OCI-LY7 (cell line): ENCODE measurements around the gene NUP205.

Experiments used
- EZH2phosphoT487 ChIP-seq: fragments of 200-600 bp; sonication (generic); IDR thresholded peaks from 2 replicates; pipeline ENCODE4 v1.6.1; 2018; ENCODE audit warnings: low read depth, borderline replicate concordance, mild to moderate bottlenecking, mixed run types, antibody characterized with exemption, low read length, moderate library complexity, mixed read lengths
- TF ChIP-seq, protein P1 (sequence below): fragments of 200-600 bp; sonication (generic); conservative IDR thresholded peaks from 2 replicates; pipeline ENCODE4 v1.5.1; 2014; ENCODE audit warnings: mild to moderate bottlenecking, antibody characterized with exemption, low read length, moderate library complexity, mixed read lengths

GRCh38 chr7:135597181-135597925, 39.6 kb downstream of the NUP205 start:
- TF ChIP-seq, protein P1, sequence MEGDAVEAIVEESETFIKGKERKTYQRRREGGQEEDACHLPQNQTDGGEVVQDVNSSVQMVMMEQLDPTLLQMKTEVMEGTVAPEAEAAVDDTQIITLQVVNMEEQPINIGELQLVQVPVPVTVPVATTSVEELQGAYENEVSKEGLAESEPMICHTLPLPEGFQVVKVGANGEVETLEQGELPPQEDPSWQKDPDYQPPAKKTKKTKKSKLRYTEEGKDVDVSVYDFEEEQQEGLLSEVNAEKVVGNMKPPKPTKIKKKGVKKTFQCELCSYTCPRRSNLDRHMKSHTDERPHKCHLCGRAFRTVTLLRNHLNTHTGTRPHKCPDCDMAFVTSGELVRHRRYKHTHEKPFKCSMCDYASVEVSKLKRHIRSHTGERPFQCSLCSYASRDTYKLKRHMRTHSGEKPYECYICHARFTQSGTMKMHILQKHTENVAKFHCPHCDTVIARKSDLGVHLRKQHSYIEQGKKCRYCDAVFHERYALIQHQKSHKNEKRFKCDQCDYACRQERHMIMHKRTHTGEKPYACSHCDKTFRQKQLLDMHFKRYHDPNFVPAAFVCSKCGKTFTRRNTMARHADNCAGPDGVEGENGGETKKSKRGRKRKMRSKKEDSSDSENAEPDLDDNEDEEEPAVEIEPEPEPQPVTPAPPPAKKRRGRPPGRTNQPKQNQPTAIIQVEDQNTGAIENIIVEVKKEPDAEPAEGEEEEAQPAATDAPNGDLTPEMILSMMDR, result no peak
- no peak for TF ChIP-seq EZH2phosphoT487
